K562 (cell line): Measurements from ENCODE around the gene LSM6. TPM values are rescaled to one million over a fixed set of nuclear protein-coding genes. Genes with fewer than 3 reads are reported as not detected.

ENCODE experiments used
- ATAC-seq: fragments of 200-7000 bp; cut with Tn5 transposase; 3 replicates; pipeline ENCODE4 v1.9.1; 2020; ENCODE audit warnings: moderate library complexity
- BruUV-seq: library from RNA; stranded (reverse); fragments of 400-500 nt; replicated peaks from 2 replicates; lab custom pipeline; 2021; lab: Mats Ljungman, UMichigan
- CTCF ChIA-PET: fragments of 300-600 bp; formaldehyde crosslinking; extraction: SDS; loops from one replicate; lab custom pipeline; 2021; ENCODE audit warnings: low intra/inter-chr PET ratio; lab: Yijun Ruan, JAX
- POLR2A ChIA-PET: fragments of 300-600, 350-650 bp; sonication (Branson Sonifier 250); formaldehyde crosslinking; extraction: SDS; loops from one replicate; lab custom pipeline; 2021; ENCODE audit warnings: antibody characterized with exemption, inconsistent platforms; lab: Yijun Ruan, JAX
- DNase-seq, 4 experiments: peaks; one replicate each; pipeline versions ENCODE4 v3.0.0 to v3.0.0-alpha.2; 2011 to 2018; ENCODE audit warnings: low spot score in 3 of 4, mixed read lengths in 3 of 4; ENCODE audit errors: extremely low read depth in 1 of 4
- FAIRE-seq: peaks from 2 replicates; lab custom pipeline; 2011; peaks lifted over from hg19 to GRCh38; lab: Jason Lieb, UNC
- H2AFZ ChIP-seq: 2 replicates; pipeline ENCODE4 v1.6.0; 2011; ENCODE audit warnings: low read depth, low read length, control low read depth, inconsistent platforms
- H3K27ac ChIP-seq: fragments of 200-600 bp; 3 replicates; pipeline ENCODE4 v1.8.0; 2011; ENCODE audit warnings: low read depth, mild to moderate bottlenecking, control low read depth, inconsistent platforms, low read length, moderate library complexity, mixed read lengths; ENCODE audit errors: extremely low read depth
- H3K27me3 ChIP-seq, 2 experiments: fragments of 300-600 bp in 1 of 2; 2 replicates in 1 of 2; 3 replicates in 1 of 2; pipeline versions ENCODE4 v1.6.0 to v1.8.0; 2011; ENCODE audit warnings: inconsistent platforms in 2 of 2, low read length in 2 of 2, mild to moderate bottlenecking in 1 of 2, mixed read lengths in 1 of 2, moderate library complexity in 1 of 2; ENCODE audit not compliant: control insufficient read depth in 2 of 2, insufficient read depth in 2 of 2
- H3K36me3 ChIP-seq: fragments of 300-600 bp; 3 replicates; pipeline ENCODE4 v1.8.0; 2011; ENCODE audit warnings: mild to moderate bottlenecking, low read length, inconsistent platforms; ENCODE audit not compliant: control insufficient read depth, insufficient read depth
- H3K4me1 ChIP-seq, 2 experiments: fragments of 200-600 bp in 1 of 2; replicated peaks in 1 of 2; 2 replicates in 1 of 2; 3 replicates in 1 of 2; pipeline versions ENCODE4 v1.5.1 to v1.8.0; 2011; ENCODE audit warnings: inconsistent platforms in 2 of 2, low read length in 2 of 2, mild to moderate bottlenecking in 1 of 2, mixed read lengths in 1 of 2, moderate library complexity in 1 of 2; ENCODE audit not compliant: control insufficient read depth in 2 of 2, insufficient read depth in 2 of 2
- H3K4me2 ChIP-seq: 2 replicates; pipeline ENCODE4 v1.6.1; 2011; ENCODE audit warnings: low read length, control low read depth, inconsistent platforms, mixed read lengths; ENCODE audit not compliant: insufficient read depth
- H3K4me3 ChIP-seq: fragments of 200-600 bp; sonication (generic), shearing (Covaris generic); 2 replicates; pipeline ENCODE4 v1.5.1; 2016; ENCODE audit warnings: control low read depth, inconsistent platforms
- H3K79me2 ChIP-seq: fragments of 200-600 bp; 3 replicates; pipeline ENCODE4 v1.8.0; 2011; ENCODE audit warnings: low read length, inconsistent platforms; ENCODE audit not compliant: control insufficient read depth, insufficient read depth
- H3K9ac ChIP-seq, 2 experiments: 2 replicates each; pipeline versions ENCODE4 v1.6.0 to v1.6.1; 2011; ENCODE audit warnings: low read depth in 2 of 2, low read length in 2 of 2, control low read depth in 1 of 2, inconsistent platforms in 1 of 2, mild to moderate bottlenecking in 1 of 2, mixed read lengths in 1 of 2; ENCODE audit not compliant: insufficient read depth in 1 of 2
- H3K9me1 ChIP-seq: one replicate; pipeline ENCODE4 v1.6.0; 2011; ENCODE audit warnings: inconsistent platforms, mild to moderate bottlenecking, low read length, moderate library complexity; ENCODE audit not compliant: control insufficient read depth, insufficient read depth
- H3K9me3 ChIP-seq: replicated peaks from 2 replicates; pipeline ENCODE4 v1.5.1; 2011; ENCODE audit warnings: low read depth, low read length, inconsistent platforms; ENCODE audit not compliant: control insufficient read depth, insufficient read depth
- H4K20me1 ChIP-seq: replicated peaks from 2 replicates; pipeline ENCODE4 v1.6.1; 2011; ENCODE audit warnings: low read length, inconsistent platforms, mixed read lengths; ENCODE audit not compliant: control insufficient read depth, insufficient read depth
- XRCC3 ChIP-seq: fragments of 450-650 bp; IDR thresholded peaks from 2 replicates; pipeline ENCODE4 v1.6.1; 2017; ENCODE audit warnings: mild to moderate bottlenecking, moderate library complexity
- WGBS: fragments of 100-300 bp; shearing (Covaris generic); methylation state at CpG from one replicate; pipeline ENCODE4 v1.1.6; 2016; ENCODE audit warnings: low coverage, mixed read lengths; ENCODE audit not compliant: insufficient coverage; ENCODE audit errors: missing lambda C conversion rate; 5-methylcytosine and 5-hydroxymethylcytosine counted together
- in situ Hi-C: fragments of 300-500 bp; cut with MboI; formaldehyde crosslinking; loops from 4 replicates; pipeline ENCODE4 v1.15.0; 2018; ENCODE audit warnings: inconsistent platforms, mixed read lengths
- intact Hi-C: fragments of 100-400 bp; cut with micrococcal nuclease; formaldehyde crosslinking; loops from 2 replicates; pipeline ENCODE4 v1.14.2; 2022
- polyA plus RNA-seq, 8 experiments: library from polyadenylated mRNA; depleted of rRNA in 4 of 8; stranded (reverse) in 5 of 8; unstranded in 3 of 8; fragments of >200 nt; fragmentation: Nextera tagmentation in 2 of 8; fragmentation: Illumina TruSeq in 1 of 8; extraction: Ambion mirVana in 2 of 8; extraction: Trizol in 1 of 8; gene quantifications; 2 replicates each; pipeline versions ENCODE4 v1.2.1 to v1.2.3, GENCODE V29; 2011 to 2014; ENCODE audit warnings: inconsistent platforms in 1 of 8, missing spikeins in 1 of 8
- total RNA-seq, 7 experiments: library from RNA; depleted of rRNA in 6 of 7; stranded (reverse); fragments of >200 nt in 6 of 7; fragmentation: Illumina TruSeq in 2 of 7; extraction: Trizol in 2 of 7; gene quantifications; 2 replicates each; pipeline versions ENCODE4 v1.2.1 to v1.2.3, GENCODE V29; 2011 to 2021; ENCODE audit warnings: low replicate concordance in 1 of 7
- TF ChIP-seq, protein P1 (sequence below), 2 experiments: IDR thresholded peaks; 2 replicates each; pipeline ENCODE4 v1.6.1; 2012; ENCODE audit warnings: improper control_type of control experiment in 2 of 2, low read depth in 2 of 2, low read length in 2 of 2, borderline replicate concordance in 1 of 2
- TF ChIP-seq, protein P2 (sequence below), 3 experiments: IDR thresholded peaks in 2 of 3; conservative IDR thresholded peaks in 1 of 3; 2 replicates each; pipeline ENCODE4 v1.5.1; 2011 to 2012; ENCODE audit warnings: low read length in 3 of 3, mild to moderate bottlenecking in 3 of 3, control low read depth in 2 of 3, improper control_type of control experiment in 1 of 3, inconsistent platforms in 1 of 3, low read depth in 1 of 3, mixed read lengths in 1 of 3, moderate library complexity in 1 of 3; ENCODE audit not compliant: insufficient read depth in 2 of 3
- TF ChIP-seq, protein P3 (sequence below): IDR thresholded peaks from 2 replicates; pipeline ENCODE4 v1.6.1; 2011; ENCODE audit not compliant: insufficient read length; ENCODE audit errors: extremely low read depth

The LSM6 gene
- total and polyA plus RNA-seq, 9 of the 15 experiments (the other 6 are each of a cell fraction or from before 2014, with no cell fraction given): 39.9 to 150 (median 97.4) TPM

DNA sequence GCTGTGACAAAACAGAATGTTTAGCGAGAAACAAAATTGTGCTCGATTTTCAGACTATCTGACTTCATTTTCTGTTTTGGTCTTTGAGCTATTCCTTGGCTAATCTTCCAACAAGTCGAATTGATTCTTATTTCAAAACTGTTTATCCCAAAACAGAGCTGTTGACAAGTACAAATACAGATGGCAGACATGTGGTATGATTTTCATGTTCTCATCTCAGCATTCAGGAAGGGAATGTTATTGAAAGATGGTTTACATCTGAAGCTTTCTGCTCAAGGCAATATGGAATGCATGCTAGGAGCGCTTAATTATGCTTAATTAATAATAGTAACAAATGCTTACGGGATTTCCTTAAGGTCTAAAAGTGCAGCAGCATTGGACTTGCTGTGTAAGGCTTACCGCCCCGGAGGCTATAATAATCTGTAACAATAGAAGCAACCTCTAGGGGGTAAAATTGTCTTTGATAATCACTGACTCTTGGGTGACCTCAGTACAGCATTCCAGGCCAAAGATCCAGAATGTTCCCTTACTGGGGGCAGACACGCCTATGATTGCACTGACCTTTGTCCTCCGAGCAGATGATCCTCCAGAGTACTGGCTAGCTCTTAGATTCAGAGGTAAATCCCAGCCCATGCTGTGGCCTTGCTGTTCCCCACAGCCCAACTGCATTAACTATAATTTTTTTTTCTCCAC is 16.4 kb downstream of the LSM6 start:
- no peak overlapping the region for H3K9ac ChIP-seq
- POLR2A ChIA-PET: no interaction called here
- CTCF ChIA-PET: no interaction called here
- TF ChIP-seq, protein P1, sequence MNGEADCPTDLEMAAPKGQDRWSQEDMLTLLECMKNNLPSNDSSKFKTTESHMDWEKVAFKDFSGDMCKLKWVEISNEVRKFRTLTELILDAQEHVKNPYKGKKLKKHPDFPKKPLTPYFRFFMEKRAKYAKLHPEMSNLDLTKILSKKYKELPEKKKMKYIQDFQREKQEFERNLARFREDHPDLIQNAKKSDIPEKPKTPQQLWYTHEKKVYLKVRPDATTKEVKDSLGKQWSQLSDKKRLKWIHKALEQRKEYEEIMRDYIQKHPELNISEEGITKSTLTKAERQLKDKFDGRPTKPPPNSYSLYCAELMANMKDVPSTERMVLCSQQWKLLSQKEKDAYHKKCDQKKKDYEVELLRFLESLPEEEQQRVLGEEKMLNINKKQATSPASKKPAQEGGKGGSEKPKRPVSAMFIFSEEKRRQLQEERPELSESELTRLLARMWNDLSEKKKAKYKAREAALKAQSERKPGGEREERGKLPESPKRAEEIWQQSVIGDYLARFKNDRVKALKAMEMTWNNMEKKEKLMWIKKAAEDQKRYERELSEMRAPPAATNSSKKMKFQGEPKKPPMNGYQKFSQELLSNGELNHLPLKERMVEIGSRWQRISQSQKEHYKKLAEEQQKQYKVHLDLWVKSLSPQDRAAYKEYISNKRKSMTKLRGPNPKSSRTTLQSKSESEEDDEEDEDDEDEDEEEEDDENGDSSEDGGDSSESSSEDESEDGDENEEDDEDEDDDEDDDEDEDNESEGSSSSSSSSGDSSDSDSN (IDR thresholded peaks at IDR 0.05; ENCODE audit: borderline replicate concordance in 1 of 2, low read depth in 2 of 2, low read length in 2 of 2): no peak
- TF ChIP-seq XRCC3: no peak
- TF ChIP-seq, protein P2, sequence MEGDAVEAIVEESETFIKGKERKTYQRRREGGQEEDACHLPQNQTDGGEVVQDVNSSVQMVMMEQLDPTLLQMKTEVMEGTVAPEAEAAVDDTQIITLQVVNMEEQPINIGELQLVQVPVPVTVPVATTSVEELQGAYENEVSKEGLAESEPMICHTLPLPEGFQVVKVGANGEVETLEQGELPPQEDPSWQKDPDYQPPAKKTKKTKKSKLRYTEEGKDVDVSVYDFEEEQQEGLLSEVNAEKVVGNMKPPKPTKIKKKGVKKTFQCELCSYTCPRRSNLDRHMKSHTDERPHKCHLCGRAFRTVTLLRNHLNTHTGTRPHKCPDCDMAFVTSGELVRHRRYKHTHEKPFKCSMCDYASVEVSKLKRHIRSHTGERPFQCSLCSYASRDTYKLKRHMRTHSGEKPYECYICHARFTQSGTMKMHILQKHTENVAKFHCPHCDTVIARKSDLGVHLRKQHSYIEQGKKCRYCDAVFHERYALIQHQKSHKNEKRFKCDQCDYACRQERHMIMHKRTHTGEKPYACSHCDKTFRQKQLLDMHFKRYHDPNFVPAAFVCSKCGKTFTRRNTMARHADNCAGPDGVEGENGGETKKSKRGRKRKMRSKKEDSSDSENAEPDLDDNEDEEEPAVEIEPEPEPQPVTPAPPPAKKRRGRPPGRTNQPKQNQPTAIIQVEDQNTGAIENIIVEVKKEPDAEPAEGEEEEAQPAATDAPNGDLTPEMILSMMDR (IDR thresholded peaks at IDR 0.05 in 2 of 3, conservative IDR thresholded peaks at IDR 0.05 in 1 of 3; ENCODE audit: insufficient read depth in 2 of 3, low read depth in 1 of 3, low read length in 3 of 3): peak in 1 of 3 experiments; percentile 19; a peak in 1 of 6 replicates
- TF ChIP-seq, protein P3, sequence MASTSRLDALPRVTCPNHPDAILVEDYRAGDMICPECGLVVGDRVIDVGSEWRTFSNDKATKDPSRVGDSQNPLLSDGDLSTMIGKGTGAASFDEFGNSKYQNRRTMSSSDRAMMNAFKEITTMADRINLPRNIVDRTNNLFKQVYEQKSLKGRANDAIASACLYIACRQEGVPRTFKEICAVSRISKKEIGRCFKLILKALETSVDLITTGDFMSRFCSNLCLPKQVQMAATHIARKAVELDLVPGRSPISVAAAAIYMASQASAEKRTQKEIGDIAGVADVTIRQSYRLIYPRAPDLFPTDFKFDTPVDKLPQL: no peak
- no peaks in the 10 kb centered on the region for H3K79me2 ChIP-seq
- H3K4me2 ChIP-seq: no peak overlapping the region
- in situ Hi-C loops: no loop called here
- no peak overlapping the region for H2AFZ ChIP-seq
- intact Hi-C loops: no loop called here
- H3K36me3 ChIP-seq: peaks cover 40% of the 10 kb centered on the region
- H3K9me3 ChIP-seq: no peaks in the 10 kb centered on the region
- peak; percentile 46 for FAIRE-seq
- WGBS: 73% methylated on average over 9 of the region's 9 CpGs
- no peaks in the 10 kb centered on the region for H4K20me1 ChIP-seq
- H3K4me3 ChIP-seq: no peak overlapping the region
- no peaks in the 10 kb centered on the region for H3K27me3 ChIP-seq
- no peak overlapping the region for H3K27ac ChIP-seq
- H3K4me1 ChIP-seq: no peaks in the 10 kb centered on the region
- BruUV-seq: no TSS peak
- H3K9me1 ChIP-seq: no peaks in the 10 kb centered on the region
- DNase-seq: peak in 2 of 4 experiments; percentile 14 to 16
- ATAC-seq: peak; percentile 77
